ENCODE results near the gene CREG2. TPM values are rescaled to one million over a fixed set of nuclear protein-coding genes. Genes with fewer than 3 reads are reported as not detected.

CREG2 gene
- total and polyA plus RNA-seq, 10 donors = 0.17 TPM; not detected in 9

GRCh38 chr2:101395545-101396315 is 8.4 kb upstream of the CREG2 start:
- DNase-seq = no peak
- Histone ChIP-seq H3K4me3 (no peak overlapping the region), H3K4me1 (peaks cover 0 to 20% (median 15%) of the 10 kb centered on the region in 6 donors), H3K36me3 (no peaks in the 10 kb centered on the region), H3K27me3 (replicated peaks in 1 of 7) (peaks cover 0 to 39% (median 2%) of the 10 kb centered on the region in 7 donors), H3K27ac (no peak overlapping the region), H3K9me3 (no peaks in the 10 kb centered on the region)
- 85 to 90% (median 88%) methylated on average over 6 of the region's 6 CpGs for WGBS, 5 donors
- TF ChIP-seq CTCF (IDR thresholded peaks at IDR 0.05 in 8 of 11, conservative IDR thresholded peaks at IDR 0.05 in 3 of 11) (no peak), POLR2A (IDR thresholded peaks at IDR 0.05) (no peak), POLR2AphosphoS5 (IDR thresholded peaks at IDR 0.05) (no peak)
- intact Hi-C loops (cut with DNase I; ENCODE audit: low total_unique reads) = no loop called here

GRCh38 chr2:101388232-101388631 is 929 bp upstream of the CREG2 start:
- intact Hi-C loops (cut with DNase I; ENCODE audit: low total_unique reads) = no loop called here
- Histone ChIP-seq H3K27me3 (replicated peaks in 1 of 7) (peaks cover 0 to 91% (median 56%) of the 10 kb centered on the region in 7 donors), H3K27ac (no peak overlapping the region), H3K4me3 (no peak overlapping the region), H3K36me3 (no peaks in the 10 kb centered on the region), H3K4me1 (peaks cover 5 to 24% (median 18%) of the 10 kb centered on the region in 6 donors), H3K9me3 (no peaks in the 10 kb centered on the region)
- no peak for DNase-seq
- WGBS, 5 donors = 51 to 72% (median 65%) methylated on average over 4 of the region's 4 CpGs
- no peak for TF ChIP-seq POLR2A (IDR thresholded peaks at IDR 0.05)
- no peak for TF ChIP-seq POLR2AphosphoS5 (IDR thresholded peaks at IDR 0.05)
- no peak for TF ChIP-seq CTCF (IDR thresholded peaks at IDR 0.05 in 8 of 11, conservative IDR thresholded peaks at IDR 0.05 in 3 of 11)

GRCh38 chr2:101386599-101387150 is 628 bp downstream of the CREG2 start:
- TF ChIP-seq POLR2AphosphoS5 (IDR thresholded peaks at IDR 0.05) (no peak), POLR2A (IDR thresholded peaks at IDR 0.05) (no peak), CTCF (IDR thresholded peaks at IDR 0.05 in 8 of 11, conservative IDR thresholded peaks at IDR 0.05 in 3 of 11) (no peak)
- H3K4me1 ChIP-seq = peaks cover 5 to 24% (median 18%) of the 10 kb centered on the region in 6 donors
- H3K27me3 ChIP-seq (replicated peaks in 1 of 7) = peaks cover 0 to 91% (median 56%) of the 10 kb centered on the region in 7 donors
- H3K4me3 ChIP-seq = peak overlapping the region in 7 of 8 donors; percentile 25 to 71 (median 44)
- no peaks in the 10 kb centered on the region for H3K36me3 ChIP-seq
- no peak overlapping the region for H3K27ac ChIP-seq
- WGBS, 5 donors = 3 to 5% (median 4%) methylated on average over 17 to 45 of the region's 45 CpGs
- DNase-seq = peak; percentile 79
- no peaks in the 10 kb centered on the region for H3K9me3 ChIP-seq
- intact Hi-C loops (cut with DNase I; ENCODE audit: low total_unique reads) = no loop called here

GRCh38 chr2:101383016-101383541 is 4.2 kb downstream of the CREG2 start:
- H3K9me3 ChIP-seq = no peaks in the 10 kb centered on the region
- H3K36me3 ChIP-seq = no peaks in the 10 kb centered on the region
- no peak for DNase-seq
- TF ChIP-seq POLR2AphosphoS5 (IDR thresholded peaks at IDR 0.05) (no peak), CTCF (IDR thresholded peaks at IDR 0.05 in 8 of 11, conservative IDR thresholded peaks at IDR 0.05 in 3 of 11) (no peak), POLR2A (IDR thresholded peaks at IDR 0.05) (no peak)
- no peak overlapping the region for H3K4me3 ChIP-seq
- intact Hi-C loops (cut with DNase I; ENCODE audit: low total_unique reads) = no loop called here
- 81 to 88% (median 85%) methylated on average over 6 to 7 of the region's 7 CpGs for WGBS, 5 donors
- peaks cover 5 to 20% (median 18%) of the 10 kb centered on the region in 6 donors for H3K4me1 ChIP-seq
- no peak overlapping the region for H3K27ac ChIP-seq
- peaks cover 0 to 60% (median 37%) of the 10 kb centered on the region in 7 donors for H3K27me3 ChIP-seq (replicated peaks in 1 of 7)

Data from spleen (tissue), 11 donors.